Calu3 (cell line): Measurements from ENCODE around the gene SLC16A9. TPM values are rescaled to one million over a fixed set of nuclear protein-coding genes. Genes with fewer than 3 reads are reported as not detected.

Experiments used
- BruUV-seq: library from RNA; stranded (reverse); fragments of 400-500 nt; replicated peaks from 2 replicates; lab custom pipeline; 2021; lab: Mats Ljungman, UMichigan
- CTCF ChIA-PET: fragments of 300-600 bp; sonication (Branson Sonifier 250); formaldehyde crosslinking; loops from one replicate; lab custom pipeline; 2022; ENCODE audit warnings: antibody characterized with exemption; lab: Charles Lee
- DNase-seq: peaks from one replicate; pipeline ENCODE4 v3.0.0; 2022
- H3K27ac Mint-ChIP-seq: one replicate; pipeline ENCODE4 v1.8.0; 2022; ENCODE audit warnings: mixed read lengths; ENCODE audit not compliant: unreplicated experiment
- H3K27me3 Mint-ChIP-seq: one replicate; pipeline ENCODE4 v1.8.0; 2022; ENCODE audit warnings: mixed read lengths; ENCODE audit not compliant: unreplicated experiment
- H3K36me3 Mint-ChIP-seq: one replicate; pipeline ENCODE4 v1.8.0; 2022; ENCODE audit warnings: mild to moderate bottlenecking, moderate library complexity, mixed read lengths; ENCODE audit not compliant: insufficient read depth, unreplicated experiment
- H3K4me1 Mint-ChIP-seq: one replicate; pipeline ENCODE4 v1.8.0; 2022; ENCODE audit warnings: mild to moderate bottlenecking, low read depth, mixed read lengths; ENCODE audit not compliant: unreplicated experiment
- H3K4me3 Mint-ChIP-seq: one replicate; pipeline ENCODE4 v1.8.0; 2022; ENCODE audit warnings: mild to moderate bottlenecking, low read depth, moderate library complexity, mixed read lengths; ENCODE audit not compliant: unreplicated experiment
- H3K9me3 Mint-ChIP-seq: one replicate; pipeline ENCODE4 v1.8.0; 2022; ENCODE audit warnings: low read depth, mixed read lengths; ENCODE audit not compliant: unreplicated experiment
- intact Hi-C: fragments of 100-400 bp; cut with micrococcal nuclease; formaldehyde crosslinking; loops from one replicate; pipeline ENCODE4 v1.10.0; 2022; ENCODE audit not compliant: unreplicated experiment
- total RNA-seq: library from RNA; stranded (reverse); gene quantifications from 2 replicates; pipeline ENCODE4 v1.2.3, GENCODE V29; 2022
- TF ChIP-seq, protein P1 (sequence below): fragments of 200-600 bp; IDR thresholded peaks from one replicate; pipeline ENCODE4 v1.8.0; 2022; ENCODE audit warnings: antibody characterized with exemption; ENCODE audit not compliant: unreplicated experiment

SLC16A9 gene
- total RNA-seq, 1 experiment from 2014 or later, result 2.2 TPM

DNA sequence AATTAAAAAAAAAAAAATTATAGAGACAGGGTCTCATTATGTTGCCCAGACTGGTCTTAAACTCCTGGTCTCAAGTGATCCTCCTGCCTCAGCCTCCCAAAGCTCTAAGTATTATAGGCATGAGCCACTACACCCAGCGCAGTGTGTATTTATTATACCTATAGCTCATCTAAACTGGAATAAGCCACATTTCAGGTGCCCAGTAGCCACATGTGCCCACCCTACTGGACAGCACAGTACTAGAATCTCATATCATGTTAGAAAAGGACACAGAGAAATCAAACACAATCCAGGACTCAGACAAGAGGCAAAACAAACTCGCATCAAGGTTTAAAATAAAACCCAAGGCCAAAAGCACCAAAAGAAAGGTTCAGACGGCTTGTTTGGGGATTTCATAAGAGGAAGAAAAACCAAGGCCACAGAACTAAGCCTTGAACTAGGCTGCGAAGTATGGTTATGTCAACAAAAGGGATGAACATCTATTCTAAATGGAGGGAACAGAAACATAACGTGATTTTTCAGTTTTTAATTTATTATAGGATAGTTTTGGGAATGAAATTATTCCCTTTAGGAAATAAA is 32.3 kb downstream of the SLC16A9 start:
- intact Hi-C loops, result no loop called here
- CTCF ChIA-PET, result no interaction called here
- Mint-ChIP-seq H3K4me1 (peaks cover 5% of the 10 kb centered on the region), H3K27me3 (no peaks in the 10 kb centered on the region), H3K4me3 (no peak overlapping the region), H3K27ac (no peak overlapping the region), H3K36me3 (no peaks in the 10 kb centered on the region), H3K9me3 (peaks cover 2% of the 10 kb centered on the region)
- BruUV-seq, result no TSS peak
- DNase-seq, result no peak
- TF ChIP-seq, protein P1, sequence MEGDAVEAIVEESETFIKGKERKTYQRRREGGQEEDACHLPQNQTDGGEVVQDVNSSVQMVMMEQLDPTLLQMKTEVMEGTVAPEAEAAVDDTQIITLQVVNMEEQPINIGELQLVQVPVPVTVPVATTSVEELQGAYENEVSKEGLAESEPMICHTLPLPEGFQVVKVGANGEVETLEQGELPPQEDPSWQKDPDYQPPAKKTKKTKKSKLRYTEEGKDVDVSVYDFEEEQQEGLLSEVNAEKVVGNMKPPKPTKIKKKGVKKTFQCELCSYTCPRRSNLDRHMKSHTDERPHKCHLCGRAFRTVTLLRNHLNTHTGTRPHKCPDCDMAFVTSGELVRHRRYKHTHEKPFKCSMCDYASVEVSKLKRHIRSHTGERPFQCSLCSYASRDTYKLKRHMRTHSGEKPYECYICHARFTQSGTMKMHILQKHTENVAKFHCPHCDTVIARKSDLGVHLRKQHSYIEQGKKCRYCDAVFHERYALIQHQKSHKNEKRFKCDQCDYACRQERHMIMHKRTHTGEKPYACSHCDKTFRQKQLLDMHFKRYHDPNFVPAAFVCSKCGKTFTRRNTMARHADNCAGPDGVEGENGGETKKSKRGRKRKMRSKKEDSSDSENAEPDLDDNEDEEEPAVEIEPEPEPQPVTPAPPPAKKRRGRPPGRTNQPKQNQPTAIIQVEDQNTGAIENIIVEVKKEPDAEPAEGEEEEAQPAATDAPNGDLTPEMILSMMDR, result no peak

DNA sequence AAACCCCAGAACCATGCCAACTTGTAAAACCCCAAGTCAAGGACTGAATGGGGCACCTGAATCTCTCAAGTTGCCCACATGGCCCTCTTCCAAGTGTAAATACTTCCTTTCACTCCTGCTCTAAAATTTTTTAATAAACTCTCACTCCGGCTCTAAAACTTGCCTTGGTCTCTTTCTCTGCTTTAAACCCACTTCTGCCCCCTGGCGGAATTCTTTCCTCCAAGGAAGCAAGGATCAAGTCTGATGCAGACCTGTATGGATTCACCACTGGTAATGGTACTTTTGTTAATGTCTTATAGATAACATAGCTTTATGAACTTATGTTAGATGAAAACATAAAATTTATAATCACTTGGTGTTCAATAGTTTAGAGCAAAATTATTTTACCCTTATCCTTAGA is 33.8 kb downstream of the SLC16A9 start:
- DNase-seq, result peak; percentile 12
- CTCF ChIA-PET, result no interaction called here
- Mint-ChIP-seq H3K4me3 (no peak overlapping the region), H3K9me3 (peaks cover 2% of the 10 kb centered on the region), H3K27me3 (no peaks in the 10 kb centered on the region), H3K27ac (no peak overlapping the region), H3K36me3 (no peaks in the 10 kb centered on the region), H3K4me1 (peaks cover 5% of the 10 kb centered on the region)
- intact Hi-C loops, result no loop called here
- BruUV-seq, result no TSS peak
- TF ChIP-seq, protein P1, result no peak

DNA sequence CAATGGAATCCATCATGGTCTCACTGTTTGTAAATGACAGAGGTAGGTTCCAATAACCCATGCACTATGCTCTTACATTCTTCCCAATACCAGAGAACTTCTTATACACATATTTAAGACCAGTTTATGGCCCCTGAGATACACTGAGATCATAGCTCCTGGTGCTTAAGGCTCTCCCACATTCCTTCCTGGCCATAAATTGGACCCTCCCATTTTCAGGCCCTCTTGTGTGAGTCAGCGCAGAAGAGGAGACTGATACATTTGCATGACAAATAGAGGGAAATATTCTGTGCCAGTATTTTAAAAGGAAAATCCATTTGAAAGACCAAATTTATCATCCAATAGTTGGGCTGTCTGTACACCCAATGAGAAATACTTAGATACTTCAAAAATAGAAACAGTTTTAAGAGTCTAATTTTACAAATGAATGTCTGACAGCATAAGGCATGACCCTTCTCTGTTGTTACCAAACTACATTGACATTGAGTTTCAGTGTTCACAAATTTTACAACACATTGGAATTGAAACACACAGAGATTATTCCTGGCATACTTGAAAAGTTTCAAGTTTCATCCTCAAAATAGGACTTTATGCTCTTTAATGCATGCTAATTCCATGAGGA is 35.3 kb downstream of the SLC16A9 start:
- Mint-ChIP-seq H3K36me3 (no peaks in the 10 kb centered on the region), H3K4me3 (no peak overlapping the region), H3K4me1 (peaks cover 5% of the 10 kb centered on the region), H3K9me3 (peaks cover 2% of the 10 kb centered on the region), H3K27me3 (no peaks in the 10 kb centered on the region), H3K27ac (no peak overlapping the region)
- CTCF ChIA-PET, result no interaction called here
- no TSS peak for BruUV-seq
- TF ChIP-seq, protein P1, result no peak
- intact Hi-C loops, result no loop called here
- no peak for DNase-seq

GRCh38 chr10:59672150-59672875 is 37.3 kb downstream of the SLC16A9 start:
- no peaks in the 10 kb centered on the region for H3K4me1 Mint-ChIP-seq
- TF ChIP-seq, protein P1, result no peak
- BruUV-seq, result no TSS peak
- H3K4me3 Mint-ChIP-seq, result no peak overlapping the region
- DNase-seq, result no peak
- H3K36me3 Mint-ChIP-seq, result no peaks in the 10 kb centered on the region
- CTCF ChIA-PET, result no interaction called here
- no peak overlapping the region for H3K27ac Mint-ChIP-seq
- no peaks in the 10 kb centered on the region for H3K27me3 Mint-ChIP-seq
- peaks cover 2% of the 10 kb centered on the region for H3K9me3 Mint-ChIP-seq
- intact Hi-C loops, result no loop called here
